ENCODE results near the gene NOM1.
A peak's percentile ranks its signal among the peaks of the same experiment; 100 is the strongest.
"Not testable (repeated sequence)": the region's sequence is repeated elsewhere in the genome, so short reads cannot be mapped to it uniquely, and the experiment has no call there.

Gene NOM1

DNA sequence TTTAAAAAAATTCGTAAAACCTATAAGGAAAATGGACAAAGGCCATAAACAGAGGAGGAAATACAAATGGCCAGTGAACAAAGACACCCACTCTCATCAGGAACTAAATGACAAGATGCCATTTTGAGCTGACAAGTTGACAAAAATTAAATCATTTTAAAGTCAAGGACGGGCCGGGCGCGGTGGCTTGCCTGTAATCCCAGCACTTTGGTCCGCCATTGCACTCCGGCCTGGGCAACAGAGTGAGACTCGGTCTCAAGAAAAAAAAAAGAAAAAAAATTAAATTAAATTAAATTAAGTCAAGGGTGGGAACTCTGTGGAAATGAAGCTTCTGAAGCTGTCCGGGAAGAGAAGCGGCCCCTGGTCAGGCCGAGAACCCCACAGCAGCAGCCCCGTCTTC lies 1.2 kb upstream of the NOM1 start:
- Histone ChIP-seq H3K36me3 (peaks cover 20% of the 10 kb centered on the region), H3K4me3 (ENCODE audit: low read depth, low read length) (no peak overlapping the region), H3K27me3 (no peaks in the 10 kb centered on the region), H3K9me3 (no peaks in the 10 kb centered on the region), H3K4me1 (peaks cover 3% of the 10 kb centered on the region; the same call in 1 of the 2 replicates)
- TF ChIP-seq, protein P1, sequence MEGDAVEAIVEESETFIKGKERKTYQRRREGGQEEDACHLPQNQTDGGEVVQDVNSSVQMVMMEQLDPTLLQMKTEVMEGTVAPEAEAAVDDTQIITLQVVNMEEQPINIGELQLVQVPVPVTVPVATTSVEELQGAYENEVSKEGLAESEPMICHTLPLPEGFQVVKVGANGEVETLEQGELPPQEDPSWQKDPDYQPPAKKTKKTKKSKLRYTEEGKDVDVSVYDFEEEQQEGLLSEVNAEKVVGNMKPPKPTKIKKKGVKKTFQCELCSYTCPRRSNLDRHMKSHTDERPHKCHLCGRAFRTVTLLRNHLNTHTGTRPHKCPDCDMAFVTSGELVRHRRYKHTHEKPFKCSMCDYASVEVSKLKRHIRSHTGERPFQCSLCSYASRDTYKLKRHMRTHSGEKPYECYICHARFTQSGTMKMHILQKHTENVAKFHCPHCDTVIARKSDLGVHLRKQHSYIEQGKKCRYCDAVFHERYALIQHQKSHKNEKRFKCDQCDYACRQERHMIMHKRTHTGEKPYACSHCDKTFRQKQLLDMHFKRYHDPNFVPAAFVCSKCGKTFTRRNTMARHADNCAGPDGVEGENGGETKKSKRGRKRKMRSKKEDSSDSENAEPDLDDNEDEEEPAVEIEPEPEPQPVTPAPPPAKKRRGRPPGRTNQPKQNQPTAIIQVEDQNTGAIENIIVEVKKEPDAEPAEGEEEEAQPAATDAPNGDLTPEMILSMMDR (IDR thresholded peaks at IDR 0.05; ENCODE audit: low read depth, low read length) = no peak
- no peak for DNase-seq

DNA sequence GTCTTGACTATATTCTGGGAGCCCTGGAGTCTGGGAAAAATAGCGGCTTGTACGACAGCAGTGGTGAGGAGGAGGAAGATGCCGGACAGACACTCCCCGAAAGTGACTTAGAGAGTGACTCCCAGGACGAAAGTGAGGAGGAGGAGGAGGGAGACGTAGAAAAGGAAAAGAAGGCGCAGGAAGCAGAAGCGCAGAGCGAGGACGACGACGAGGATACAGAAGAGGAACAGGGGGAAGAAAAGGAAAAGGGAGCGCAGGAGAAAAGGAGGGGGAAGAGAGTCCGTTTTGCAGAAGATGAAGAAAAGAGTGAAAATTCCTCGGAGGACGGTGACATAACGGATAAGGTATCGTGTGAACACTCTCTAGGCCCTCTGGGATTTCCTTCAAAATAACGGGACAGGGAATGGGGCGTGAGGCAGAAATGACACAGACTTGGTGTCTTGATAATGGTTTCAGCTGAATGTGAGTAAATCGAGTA lies 908 bp downstream of the NOM1 start:
- Histone ChIP-seq H3K27me3 (no peaks in the 10 kb centered on the region), H3K4me1 (peaks cover 3% of the 10 kb centered on the region; the same call in 1 of the 2 replicates), H3K9me3 (no peaks in the 10 kb centered on the region), H3K4me3 (ENCODE audit: low read depth, low read length) (peak overlapping the region; percentile 97), H3K36me3 (peaks cover 38% of the 10 kb centered on the region)
- no peak for DNase-seq
- TF ChIP-seq, protein P1 (IDR thresholded peaks at IDR 0.05; ENCODE audit: low read depth, low read length) = no peak

DNA sequence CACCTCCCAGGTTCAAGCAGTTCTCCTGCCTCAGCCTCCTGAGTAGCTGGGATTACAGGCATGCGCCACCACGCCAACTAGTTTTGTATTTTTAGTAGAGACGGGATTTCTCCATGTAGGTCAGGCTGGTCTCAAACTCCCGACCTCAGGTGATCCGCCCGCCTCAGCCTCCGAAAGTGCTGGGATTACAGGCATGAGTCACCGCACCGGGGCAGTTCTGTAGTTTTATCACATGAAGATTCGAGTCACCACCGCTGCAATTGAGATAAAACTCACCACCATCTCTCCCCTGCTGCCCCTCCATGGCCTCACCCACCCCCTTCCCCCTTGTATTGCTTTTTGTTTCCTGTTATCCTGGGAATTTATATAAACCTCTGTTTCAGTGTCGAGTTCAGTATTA lies 3.7 kb downstream of the NOM1 start:
- H3K9me3 ChIP-seq; H3K4me3 ChIP-seq (ENCODE audit: low read depth, low read length); H3K4me1 ChIP-seq; DNase-seq; H3K27me3 ChIP-seq: not testable (repeated sequence)
- H3K36me3 ChIP-seq = peaks cover 61% of the 10 kb centered on the region

DNA sequence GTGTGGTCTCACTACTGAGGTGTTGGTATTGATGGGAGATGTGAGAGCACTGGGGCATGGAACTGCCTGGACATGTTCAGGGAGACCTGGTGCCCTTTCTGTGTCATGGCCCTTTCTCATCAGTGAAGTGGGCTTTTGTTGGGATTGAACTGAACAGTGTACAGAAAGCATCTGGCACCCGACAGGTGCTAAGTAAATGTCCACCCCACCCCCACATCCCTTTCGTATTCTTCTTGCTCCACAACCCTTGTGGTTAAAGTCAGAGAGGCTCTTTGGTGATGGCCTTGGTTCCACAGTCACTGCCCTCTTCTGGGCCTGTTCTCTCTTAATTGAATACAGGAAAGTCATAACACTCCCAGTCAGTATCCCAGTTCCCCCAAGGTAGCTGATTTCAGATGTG lies 5.4 kb downstream of the NOM1 start:
- Histone ChIP-seq H3K27me3 (no peaks in the 10 kb centered on the region), H3K36me3 (peaks cover 74% of the 10 kb centered on the region), H3K4me1 (peaks cover 3% of the 10 kb centered on the region; the same call in 1 of the 2 replicates), H3K9me3 (no peaks in the 10 kb centered on the region), H3K4me3 (ENCODE audit: low read depth, low read length) (no peak overlapping the region)
- DNase-seq = no peak
- TF ChIP-seq, protein P1 (IDR thresholded peaks at IDR 0.05; ENCODE audit: low read depth, low read length) = no peak

DNA sequence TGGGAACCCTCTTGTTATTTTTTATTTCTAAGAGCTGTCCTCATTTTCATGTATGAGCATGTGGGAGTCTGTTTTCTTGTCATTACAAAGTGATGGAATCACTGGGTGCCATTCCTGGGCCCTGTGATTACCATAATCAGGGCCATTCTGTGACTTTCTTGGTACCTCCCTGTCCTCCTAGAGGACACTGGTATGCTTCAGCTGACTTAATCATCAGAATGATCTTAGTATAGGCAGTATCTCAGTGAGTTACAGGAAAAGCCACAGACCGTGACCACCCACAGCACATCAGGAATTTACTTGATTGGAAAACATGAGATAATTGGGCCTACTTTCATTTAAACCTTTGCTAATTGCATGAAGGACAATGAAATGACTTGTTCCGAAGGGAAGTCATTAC lies 7.2 kb downstream of the NOM1 start:
- Histone ChIP-seq H3K36me3 (peaks cover 91% of the 10 kb centered on the region), H3K9me3 (no peaks in the 10 kb centered on the region), H3K4me3 (ENCODE audit: low read depth, low read length) (no peak overlapping the region), H3K4me1 (peaks cover 3% of the 10 kb centered on the region; the same call in 1 of the 2 replicates), H3K27me3 (no peaks in the 10 kb centered on the region)
- TF ChIP-seq, protein P1 (IDR thresholded peaks at IDR 0.05; ENCODE audit: low read depth, low read length) = no peak
- DNase-seq = no peak

DNA sequence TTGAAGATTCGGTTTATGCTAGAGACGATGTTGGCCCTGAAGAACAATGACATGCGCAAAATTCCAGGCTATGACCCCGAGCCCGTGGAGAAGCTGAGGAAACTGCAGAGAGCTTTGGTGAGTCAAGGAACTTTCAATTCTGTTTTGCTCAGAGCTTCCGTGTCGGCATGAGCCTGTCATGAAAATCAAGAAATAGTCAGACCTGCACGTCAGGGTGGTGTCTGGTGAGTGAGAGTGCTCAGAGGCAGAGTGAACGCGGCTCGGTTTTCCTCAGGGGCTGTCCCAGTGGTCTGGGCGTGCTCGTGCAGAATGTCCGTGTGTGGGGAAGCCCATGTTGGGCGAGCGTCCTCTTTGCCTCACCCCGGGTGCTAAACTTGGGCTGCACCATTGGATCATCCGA lies 12.6 kb downstream of the NOM1 start:
- H3K4me3 ChIP-seq (ENCODE audit: low read depth, low read length) = no peak overlapping the region
- peaks cover 93% of the 10 kb centered on the region for H3K36me3 ChIP-seq
- no peak for DNase-seq
- TF ChIP-seq, protein P1 (IDR thresholded peaks at IDR 0.05; ENCODE audit: low read depth, low read length) = no peak
- no peaks in the 10 kb centered on the region for H3K4me1 ChIP-seq
- H3K9me3 ChIP-seq = no peaks in the 10 kb centered on the region
- H3K27me3 ChIP-seq = no peaks in the 10 kb centered on the region

DNA sequence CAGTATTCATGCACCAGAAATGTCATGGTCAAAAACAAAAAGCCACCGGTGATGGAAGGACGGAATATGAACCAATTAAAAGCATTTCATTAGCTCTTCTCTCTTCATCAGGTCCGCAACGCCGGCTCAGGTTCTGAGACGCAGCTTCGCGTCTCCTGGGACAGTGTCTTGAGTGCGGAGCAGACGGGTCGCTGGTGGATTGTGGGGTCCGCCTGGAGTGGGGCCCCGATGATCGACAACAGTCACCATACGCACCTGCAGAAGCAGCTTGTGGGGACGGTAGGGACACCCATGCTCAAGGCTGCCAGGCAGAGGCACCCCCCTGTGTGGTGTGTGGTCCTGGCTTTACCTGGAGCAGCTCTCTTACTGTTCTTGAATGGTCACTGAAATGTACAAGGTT lies 13.4 kb downstream of the NOM1 start:
- Histone ChIP-seq H3K27me3 (no peaks in the 10 kb centered on the region), H3K4me1 (no peaks in the 10 kb centered on the region), H3K9me3 (no peaks in the 10 kb centered on the region), H3K4me3 (ENCODE audit: low read depth, low read length) (no peak overlapping the region), H3K36me3 (peaks cover 94% of the 10 kb centered on the region)
- no peak for DNase-seq
- TF ChIP-seq, protein P1 (IDR thresholded peaks at IDR 0.05; ENCODE audit: low read depth, low read length) = no peak
